Stimulated activated CD4-positive, alpha-beta T cell treated with anti-CD3 and anti-CD28 coated beads, Interleukin-1b, Interleukin-23, amount 100 ng/mL, for 48 hours (primary cell): ENCODE results near the gene ITGB1BP1.
"Not testable (repeated sequence)": the region's sequence is repeated elsewhere in the genome, so short reads cannot be mapped to it uniquely, and the experiment has no call there.

ENCODE experiments used
- DNase-seq: peaks from one replicate; pipeline ENCODE4 v3.0.0-alpha.2; 2020

Gene ITGB1BP1

DNA sequence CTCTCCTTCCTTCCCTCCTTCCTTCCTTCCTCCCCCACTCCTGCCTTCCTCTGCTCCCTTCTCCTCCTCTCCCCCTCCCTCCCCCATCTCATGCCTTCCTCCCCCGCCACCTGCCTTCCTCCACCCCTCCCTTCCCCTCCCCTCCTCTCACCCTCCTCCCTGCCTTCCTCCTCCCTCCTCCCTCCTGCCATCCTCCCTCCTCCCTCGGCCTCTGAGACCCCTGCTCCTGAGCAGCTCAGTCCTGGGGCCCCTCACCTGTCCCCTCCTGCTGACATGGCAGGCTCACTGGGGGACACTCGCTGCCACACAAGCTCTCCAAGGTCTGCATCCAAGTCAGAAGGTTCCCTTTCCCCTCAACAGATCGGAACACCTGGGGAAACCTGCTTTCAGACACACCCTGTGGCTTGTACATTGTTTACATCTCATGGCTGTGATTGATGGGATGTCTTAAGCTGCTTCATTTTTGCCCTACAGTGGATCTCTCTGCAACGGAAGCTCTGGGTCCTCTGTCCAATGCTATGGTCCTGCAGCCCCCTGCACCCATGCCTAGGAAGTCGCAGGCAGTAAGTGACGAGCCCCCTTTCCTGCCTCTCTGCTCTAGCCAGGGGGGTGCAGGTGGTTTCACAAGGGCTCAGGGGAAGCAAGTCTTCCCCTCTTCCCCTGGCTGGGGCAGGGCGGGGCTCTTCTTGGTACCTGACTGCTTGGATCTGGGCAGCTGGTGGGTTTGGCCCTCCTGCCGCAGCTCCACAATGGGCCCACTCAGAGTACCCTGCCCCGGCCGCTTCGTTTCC, 22.9 kb downstream of the ITGB1BP1 start:
- DNase-seq, result no peak

DNA sequence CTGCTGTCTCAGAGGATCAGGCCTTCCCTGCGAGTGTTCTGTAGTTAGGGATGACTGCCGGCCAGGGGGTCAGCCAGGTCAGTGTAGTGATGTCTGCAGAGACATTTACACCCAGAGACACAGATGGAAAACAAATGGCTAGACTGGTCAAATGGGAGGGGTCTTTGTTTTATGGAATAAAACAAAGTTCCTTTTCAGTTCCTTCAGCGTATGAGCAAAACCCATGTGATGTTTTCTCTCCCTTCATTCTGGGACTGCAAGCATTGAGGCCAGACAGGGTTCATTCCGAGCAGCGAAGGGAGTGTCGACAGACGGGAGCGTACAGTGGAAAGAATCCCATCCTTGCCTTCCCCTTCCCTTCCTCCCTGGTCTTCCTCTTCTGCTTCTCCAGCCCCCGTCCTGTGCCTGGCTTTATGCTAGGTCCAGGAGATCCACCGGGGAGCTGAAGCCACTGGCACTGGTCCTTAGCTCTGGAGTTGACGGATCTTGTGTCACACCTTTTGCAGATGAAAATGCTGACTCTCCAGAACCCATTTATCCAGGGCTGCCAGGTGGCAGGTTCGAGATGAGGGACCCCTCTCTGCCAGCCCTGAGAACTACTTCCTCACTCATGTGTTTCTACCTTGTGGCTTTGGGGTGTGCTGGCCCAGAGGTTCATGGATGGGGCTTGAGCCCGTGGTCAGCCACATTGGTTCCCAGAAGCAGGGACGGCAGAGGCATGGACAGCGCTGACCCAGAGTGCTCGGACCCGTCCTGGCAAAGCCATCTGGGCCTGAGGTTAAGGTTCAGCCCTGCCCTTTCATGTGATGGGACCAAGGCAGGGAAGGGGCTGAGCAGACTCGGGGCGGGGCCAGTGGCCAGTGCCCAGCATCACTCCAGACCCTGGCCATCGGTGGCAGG, 24.2 kb downstream of the ITGB1BP1 start:
- no peak for DNase-seq

DNA sequence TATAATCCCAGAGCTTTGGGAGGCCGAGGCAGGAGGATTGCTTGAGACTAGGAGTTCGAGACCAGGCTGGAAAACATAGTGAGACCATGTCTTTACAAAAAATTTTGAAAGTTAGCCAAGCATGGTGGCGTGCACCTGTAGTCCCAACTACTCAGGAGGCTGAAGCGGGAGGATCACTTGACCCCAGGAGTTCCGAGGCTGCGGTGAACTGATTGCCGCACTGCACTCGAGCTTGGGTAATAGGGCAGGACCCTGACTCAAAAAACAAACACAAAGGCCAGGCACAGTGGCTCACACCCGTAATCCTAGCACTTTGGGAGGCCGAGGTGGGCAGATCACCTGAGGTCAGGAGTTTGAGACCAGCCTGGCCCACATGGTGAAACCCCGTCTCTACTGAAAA, 25.1 kb downstream of the ITGB1BP1 start:
- not testable (repeated sequence) for DNase-seq

DNA sequence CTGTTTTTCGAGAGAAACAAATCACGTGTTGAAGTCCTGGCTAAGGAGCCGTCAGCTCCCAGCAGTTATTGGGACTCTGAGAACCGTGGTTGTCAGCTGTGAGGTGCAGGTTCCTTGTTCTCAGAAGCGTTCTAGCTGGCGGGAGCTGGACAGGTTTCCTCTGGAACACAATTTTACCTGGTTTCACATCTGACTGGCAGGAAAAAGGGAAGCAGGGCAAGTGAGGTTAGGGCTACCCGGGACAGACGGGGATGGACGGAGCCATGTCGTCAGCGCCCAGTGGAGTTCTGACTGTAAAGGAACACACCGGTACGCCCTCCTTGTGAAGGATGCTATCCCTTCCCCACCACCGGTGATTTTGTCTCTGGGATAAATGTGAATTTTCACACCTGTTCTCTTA, 26.1 kb downstream of the ITGB1BP1 start:
- DNase-seq, result no peak

DNA sequence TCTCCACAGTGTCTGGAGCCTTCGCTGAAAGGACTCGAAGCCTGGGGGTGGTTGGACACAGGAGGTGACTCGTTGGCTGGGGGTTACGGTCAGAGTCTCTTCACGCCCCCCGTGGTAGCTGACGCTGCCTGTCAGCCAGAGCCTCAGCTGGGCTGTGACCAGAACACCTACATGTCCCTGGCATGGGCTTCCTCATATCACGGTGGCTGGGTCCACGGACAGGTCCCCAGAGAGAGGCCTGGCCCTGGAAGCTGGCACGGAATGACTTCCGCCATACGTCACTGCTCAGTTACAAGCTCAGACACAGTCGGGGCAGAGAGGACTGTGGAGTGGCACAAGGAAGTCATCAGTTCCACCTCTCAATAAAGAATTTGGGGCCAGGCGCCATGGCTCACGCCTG, 28.5 kb downstream of the ITGB1BP1 start:
- no peak for DNase-seq

DNA sequence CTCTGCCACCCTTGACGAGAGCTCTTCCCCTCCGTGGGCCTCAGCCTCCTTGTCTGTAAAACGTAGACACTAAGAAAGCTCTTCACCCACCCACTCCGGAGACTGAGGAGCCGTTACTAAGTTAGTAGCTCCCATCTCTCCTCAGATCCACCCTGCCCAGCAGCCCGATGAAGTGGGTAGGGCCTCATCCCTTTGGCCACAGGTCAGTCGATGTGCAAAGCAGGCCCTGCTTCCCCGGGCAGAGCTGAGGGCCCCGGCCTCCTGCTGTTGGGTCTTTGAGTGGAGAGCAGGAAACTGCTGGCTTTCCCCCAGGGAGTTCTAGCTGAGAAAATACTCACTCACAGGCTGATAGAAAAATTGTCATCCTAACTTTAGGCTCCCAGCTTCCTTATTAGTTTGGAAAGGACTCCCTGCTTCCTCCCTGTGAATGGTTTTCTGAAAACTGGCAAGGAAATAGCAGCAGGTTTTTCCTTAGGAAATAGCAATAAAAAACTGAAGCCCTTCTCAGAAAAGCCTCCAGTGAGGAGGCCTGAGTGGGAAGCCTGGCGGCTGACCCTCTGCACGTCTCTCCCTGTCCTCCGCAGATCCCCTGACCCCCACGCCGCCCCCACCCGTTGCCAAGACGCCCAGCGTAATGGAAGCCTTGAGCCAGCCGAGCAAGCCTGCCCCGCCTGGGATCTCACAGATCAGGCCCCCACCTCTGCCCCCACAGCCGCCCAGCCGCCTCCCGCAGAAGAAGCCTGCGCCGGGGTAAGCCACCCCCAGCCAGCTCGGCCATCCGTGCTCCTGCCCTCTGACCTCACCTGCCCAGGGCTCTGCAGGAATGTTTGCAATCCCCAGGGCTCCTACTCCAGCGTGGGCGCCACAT, 30.2 kb downstream of the ITGB1BP1 start:
- no peak for DNase-seq

DNA sequence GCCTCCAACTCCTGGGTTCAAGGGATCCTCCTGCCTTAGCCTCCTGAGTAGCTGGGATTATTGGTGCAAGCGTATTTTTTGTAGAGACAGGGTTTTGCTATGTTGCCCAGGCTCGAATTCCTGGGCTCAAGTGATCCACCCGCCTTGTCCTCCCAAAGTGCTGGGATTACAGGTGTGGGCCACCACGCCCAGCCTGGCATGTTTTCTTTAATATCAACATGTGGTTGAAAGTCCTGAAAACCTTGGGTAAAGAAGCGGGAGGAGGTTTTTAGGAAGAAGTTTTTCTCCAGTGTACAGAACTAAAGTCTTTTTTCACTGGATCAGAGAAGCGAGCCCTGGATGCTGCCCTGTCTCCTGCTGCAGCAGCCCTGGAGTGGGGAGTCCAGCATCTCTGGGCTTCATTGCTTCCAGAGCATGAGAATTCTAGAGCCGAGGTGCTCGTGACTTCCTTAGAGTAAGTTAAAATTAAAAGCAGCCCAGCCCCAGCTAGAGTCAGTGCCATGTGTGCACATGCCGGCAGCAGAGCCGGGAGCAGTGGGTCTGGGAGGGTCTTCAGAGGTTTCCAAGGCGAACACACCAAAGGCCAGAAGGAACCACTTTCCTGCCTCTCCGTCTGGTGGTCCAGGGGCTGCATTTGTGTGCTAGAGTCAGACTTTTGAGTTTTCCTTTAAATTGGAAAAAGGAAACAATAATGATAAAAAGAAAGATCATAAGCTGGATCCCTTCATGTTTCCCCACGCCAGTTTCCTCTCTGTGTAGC, 31.2 kb downstream of the ITGB1BP1 start:
- no peak for DNase-seq

DNA sequence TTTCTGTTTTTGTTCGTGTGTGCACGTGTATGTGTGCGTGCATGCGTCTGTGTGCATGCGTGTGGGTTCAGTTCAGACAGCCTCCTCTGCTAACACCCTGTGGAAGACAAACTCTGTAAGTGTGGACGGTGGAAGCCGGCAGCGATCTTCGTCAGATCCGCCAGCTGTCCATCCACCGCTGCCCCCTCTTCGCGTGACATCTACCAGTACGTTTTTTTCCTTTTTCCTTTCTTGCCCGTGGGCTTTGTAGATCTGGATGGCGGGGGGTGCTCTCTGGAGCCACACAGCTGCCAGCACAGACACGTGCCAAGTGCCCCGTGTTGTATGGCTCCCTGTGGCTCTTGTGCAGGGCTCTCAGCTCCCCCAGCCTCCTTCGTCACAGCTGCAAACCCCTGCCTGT, 32.3 kb downstream of the ITGB1BP1 start:
- DNase-seq, result no peak

DNA sequence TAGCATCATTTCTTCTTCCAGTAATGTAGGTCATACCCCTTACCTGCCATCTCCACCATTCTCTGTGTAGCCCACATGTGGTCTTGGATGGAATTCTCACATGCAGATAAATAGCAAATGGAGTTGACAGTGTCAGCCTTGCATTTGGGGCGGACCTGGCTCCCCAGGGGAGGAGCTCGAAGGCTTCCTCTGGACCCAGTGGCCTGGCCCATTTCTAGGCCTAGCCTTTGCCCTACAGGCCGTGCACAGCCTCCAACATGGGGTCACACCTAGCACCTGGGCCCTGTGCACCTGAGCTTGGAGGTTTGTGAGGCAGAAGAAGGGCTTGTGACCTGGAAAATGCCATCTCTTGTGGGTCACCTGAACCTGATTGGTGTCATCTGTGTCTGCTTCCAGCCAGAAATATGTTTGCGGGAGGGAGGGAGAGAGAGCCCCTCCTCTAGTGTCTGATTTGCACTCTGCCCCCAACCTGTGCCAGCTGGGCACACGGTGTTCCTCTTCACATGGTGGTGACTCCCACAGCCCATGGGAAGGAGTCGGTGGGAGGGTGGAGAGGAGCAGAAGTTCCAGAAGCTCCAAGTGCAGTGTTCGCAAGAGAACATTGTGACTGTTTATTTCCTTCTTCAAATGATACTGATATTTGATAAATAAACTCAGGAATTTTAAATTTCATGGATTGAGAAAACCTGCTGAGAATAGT, 33.0 kb downstream of the ITGB1BP1 start:
- no peak for DNase-seq

DNA sequence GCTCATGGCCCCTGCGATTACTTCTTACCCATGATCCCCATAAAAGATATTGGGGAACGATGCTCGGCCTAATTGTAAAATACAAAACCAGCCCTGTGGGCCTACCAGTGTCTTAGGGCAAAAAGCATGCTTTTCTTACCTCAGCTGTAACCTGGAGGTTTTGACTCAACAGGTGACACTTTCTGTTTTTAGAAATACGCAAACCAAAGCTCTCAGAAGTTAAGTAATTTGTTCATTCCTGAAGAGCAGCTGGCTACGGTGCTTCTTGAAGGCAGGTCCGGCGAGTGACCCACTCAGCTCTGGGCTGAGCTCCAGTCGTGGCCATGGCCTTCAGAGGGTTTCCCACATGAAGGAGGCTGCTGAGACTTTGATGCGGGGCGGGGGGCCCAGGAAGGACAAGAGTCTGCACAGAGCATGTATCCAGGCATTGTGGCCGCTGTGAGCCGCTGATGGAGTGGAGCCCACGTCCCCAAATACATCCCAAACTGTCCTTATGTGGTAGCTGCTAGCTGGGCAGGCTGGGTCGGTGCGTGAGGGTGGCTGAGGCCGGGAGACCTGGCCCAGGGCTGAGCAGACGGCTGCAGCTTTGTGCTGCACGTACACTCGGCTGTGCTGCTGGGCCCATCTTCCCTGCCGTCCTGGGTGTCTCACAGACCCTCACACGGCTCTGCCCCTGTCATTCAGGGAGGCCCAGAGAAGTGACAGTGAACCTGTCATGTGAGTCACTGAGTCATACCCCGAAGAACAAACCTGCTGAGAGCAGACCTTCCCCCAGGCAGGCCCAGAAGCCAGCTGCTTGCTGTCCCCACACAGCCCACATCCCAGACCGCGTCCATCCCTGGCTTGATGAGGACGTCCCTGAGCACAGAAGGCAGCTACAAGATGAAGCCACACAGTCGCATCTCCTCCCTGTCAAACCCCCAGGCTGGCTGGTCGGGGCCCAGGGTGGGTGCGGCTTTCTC, 34.1 kb downstream of the ITGB1BP1 start:
- DNase-seq, result no peak

DNA sequence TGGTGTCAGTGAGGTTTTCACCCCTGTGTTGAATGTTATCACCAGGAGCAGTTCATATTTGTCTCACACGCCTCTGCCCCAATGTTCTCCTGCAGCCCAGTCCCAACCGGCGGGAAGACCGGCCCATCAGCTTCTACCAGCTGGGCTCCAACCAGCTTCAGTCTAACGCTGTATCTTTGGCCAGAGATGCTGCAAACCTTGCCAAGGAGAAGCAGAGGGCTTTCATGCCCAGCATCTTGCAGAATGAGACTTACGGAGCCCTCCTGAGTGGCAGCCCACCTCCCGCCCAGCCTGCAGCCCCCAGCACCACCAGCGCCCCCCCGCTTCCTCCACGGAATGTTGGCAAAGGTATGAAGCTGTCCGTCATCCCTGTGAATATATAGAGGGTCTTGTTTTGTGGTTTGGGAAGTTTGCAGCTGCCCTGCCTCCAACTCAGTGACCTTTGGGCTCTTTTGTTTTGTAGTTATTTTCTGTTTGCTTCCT, 35.1 kb downstream of the ITGB1BP1 start:
- no peak for DNase-seq

DNA sequence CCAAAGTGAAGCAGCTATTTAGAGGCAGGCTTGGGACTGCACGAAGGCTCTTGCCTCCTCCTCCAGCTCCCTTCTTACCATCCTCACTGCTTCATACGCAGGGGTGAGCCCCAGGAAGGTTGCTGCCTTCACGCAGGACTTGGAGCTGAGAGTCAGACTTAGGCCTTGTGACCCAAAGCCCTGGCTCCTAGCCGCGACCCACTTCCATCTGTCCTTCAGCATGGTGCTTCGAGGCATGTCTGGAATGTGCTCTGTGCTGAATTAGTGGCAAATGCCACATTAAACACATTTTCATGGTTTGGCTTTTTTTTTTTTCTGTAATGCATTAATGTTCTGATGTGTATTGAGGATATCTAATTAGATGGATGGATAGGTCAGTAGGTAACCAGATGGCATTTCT, 37.5 kb downstream of the ITGB1BP1 start:
- DNase-seq, result no peak

DNA sequence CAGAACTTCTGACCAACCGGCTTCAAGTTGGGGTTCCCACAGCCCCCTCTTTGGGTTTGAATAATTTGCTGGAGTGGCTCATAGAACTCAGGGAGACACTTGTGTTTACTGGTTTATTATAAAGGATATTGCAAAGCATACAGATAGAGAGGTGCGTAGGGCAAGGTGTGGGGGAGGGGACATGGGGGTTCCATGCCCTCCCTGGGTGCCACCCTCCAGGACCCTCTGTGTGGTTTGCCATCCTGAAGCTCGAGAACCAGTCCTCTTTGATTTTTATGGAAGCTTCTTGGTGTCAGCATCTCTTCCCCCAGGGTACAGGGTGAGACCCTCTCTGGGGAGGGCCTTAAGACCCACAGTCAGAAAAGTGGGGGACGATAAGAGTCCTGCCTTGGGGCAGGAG, 38.8 kb downstream of the ITGB1BP1 start:
- no peak for DNase-seq

DNA sequence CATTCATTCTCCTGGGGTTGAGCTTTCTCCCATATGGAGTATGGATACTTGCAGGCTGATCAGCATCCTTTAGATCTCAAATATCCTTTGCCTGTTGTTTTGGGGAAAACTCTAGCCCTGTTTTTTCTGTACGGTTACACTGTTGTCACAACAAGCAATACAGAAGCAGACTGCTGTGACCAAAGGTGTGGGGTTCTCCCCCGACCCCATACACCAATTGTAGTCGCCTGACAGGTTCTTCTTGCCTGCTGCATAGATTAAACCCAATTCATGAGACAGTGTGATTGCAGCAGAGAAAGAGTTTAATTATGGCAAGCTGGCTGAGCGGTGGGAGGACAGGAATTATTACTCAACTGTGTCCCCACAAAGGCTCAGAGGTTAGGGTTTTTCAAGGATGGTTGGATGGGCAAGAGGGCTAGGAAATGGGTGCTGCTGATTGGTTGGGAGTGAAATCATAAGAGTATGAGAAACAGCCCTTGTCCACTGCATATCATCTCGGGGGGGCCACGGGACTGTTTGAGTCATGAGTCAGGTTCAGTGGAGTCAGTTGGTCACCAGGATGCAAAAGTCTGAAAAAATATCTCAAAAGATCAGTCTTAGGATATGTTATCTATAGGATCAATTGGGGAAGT, 40.6 kb downstream of the ITGB1BP1 start:
- no peak for DNase-seq

DNA sequence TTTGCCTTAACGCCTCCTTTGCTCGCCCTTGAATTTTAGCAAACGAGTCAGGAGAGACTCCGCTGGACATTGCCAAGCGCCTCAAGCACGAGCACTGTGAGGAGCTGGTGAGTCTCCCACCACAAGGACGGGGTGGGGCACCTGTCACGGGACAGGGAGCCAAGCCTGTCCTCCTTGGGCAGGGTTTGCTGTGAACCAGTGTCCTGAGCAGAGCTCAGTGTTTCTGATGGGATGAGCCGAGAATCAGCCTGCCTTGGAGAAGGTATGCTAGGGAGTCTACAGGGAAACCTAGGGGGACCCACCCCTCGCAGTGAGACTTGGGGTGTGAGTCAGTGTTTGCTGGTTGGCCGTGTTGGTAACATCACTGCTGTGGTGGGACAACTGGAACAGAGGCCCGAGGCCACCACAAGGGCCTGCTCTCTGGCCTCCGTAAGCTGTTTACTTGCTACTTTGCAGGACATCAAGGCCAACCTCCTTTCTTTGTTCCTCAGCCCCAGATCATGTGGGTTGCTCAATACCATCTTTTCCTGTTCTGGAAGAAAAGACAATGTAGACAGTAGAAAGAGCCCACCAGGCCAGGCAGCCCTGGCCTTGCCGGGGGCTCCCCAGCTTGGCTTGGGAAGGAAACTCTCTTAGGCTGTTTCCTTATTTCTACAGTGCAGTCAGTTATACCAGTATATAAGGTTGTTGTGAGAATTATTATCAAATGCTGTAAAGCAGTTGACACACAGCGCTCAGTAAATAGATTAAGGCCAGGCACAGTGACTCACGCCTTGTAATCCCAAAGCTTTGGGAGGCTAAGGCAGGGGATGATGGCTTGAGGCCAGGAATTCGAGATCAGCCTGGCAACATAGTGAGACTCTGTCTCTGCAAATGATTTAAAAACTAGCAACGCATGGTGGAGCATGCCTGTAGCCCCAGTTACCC, 42.4 kb downstream of the ITGB1BP1 start:
- no peak for DNase-seq

DNA sequence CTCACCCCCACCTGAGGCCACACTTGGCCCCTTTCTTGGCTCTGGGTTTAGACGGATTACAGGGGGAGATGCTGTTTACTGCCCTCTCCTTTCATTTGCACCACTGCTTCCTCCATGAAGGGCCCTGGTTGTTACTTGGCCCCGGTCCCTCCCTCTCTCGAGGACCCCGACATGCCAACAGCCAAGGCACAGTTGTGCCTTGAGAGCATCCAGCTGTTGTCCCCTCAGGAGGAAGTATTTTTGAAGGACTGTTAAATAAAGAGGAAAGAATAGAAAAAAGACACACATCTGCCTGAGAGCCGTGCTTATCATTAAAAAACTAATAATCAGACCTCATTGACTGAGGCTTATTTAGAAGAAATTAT, 44.0 kb downstream of the ITGB1BP1 start:
- DNase-seq, result no peak

DNA sequence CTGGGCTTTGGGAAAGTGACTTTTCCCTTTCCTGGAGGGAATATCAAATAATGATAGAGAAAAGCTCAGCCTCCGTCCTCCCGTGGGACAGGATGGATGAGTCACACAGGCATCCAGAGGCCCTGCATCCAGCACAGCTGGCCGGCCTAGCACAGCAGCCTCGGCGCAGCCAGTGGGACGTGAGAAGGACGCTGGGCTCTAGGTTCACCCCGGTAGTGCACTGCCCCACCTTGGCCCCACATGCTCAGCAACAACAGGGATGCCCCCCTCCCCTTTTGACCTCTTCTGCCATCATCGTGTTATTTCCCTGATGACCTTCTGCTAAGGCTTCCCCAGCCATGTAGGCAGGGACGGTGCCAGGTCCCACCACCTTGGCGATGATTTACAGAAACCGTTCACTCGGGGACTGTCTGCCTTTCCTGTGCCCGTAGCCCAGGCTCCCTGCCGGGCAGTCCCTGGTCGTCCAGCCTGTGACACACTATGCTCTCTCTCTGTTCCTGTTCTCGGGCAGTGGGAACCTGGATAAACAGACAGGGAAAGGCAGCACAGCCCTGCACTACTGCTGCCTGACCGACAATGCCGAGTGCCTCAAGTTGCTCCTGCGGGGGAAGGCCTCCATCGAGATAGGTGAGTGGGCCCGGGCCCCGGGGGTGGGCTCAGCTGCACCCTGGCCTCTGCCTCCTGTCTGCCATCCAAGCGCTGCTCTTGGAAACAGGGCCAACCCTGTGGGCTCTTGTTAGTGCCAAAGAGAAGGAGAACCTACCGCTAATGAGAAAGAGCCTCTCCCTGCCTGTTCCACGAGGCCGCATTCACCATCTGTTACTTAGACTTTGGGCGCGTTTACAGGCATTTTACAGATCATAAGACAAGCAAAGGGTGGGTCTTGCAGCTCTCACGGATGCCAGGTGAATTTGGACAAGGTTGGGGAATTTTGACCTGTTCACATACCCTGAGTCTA, 44.6 kb downstream of the ITGB1BP1 start:
- DNase-seq, result no peak
